Retinal pigment epithelial cell (primary cell): ENCODE measurements around the gene TAX1BP3.
A peak's percentile ranks its signal among the peaks of the same experiment; 100 is the strongest.

Experiments
- DNase-seq: peaks from one replicate; pipeline ENCODE4 v3.0.0-alpha.2; 2010; ENCODE audit warnings: low read depth
- H3K4me3 ChIP-seq: 2 replicates; pipeline ENCODE4 v1.5.1; 2011; ENCODE audit warnings: mild to moderate bottlenecking, low read length, control low read depth, moderate library complexity
- CTCF ChIP-seq: conservative IDR thresholded peaks from 2 replicates; pipeline ENCODE4 v1.5.1; 2011; ENCODE audit warnings: low read depth, low read length, control low read depth, inconsistent platforms

The TAX1BP3 gene

GRCh38 chr17:3699951-3700350 is 31.6 kb upstream of the TAX1BP3 start:
- no peak for TF ChIP-seq CTCF
- no peak overlapping the region for H3K4me3 ChIP-seq
- no peak for DNase-seq

GRCh38 chr17:3698139-3698538 is 29.8 kb upstream of the TAX1BP3 start:
- H3K4me3 ChIP-seq: no peak overlapping the region
- DNase-seq: no peak

GRCh38 chr17:3697103-3697476 is 28.7 kb upstream of the TAX1BP3 start:
- no peak for TF ChIP-seq CTCF
- DNase-seq: no peak
- H3K4me3 ChIP-seq: no peak overlapping the region

More at GRCh38 chr17:3698139-3698538, 29.8 kb upstream of the TAX1BP3 start:
- TF ChIP-seq CTCF: no peak

GRCh38 chr17:3695723-3696411 is 27.5 kb upstream of the TAX1BP3 start, which contains the start of gene P2RX5:
P2RX5 (minus strand) TSS chr17:3696155; CDS start chr17:3696005, 150 bp downstream.
- H3K4me3 ChIP-seq: peak within 1 kb of the TSS; percentile 55
- no peak for DNase-seq
- no peak for TF ChIP-seq CTCF

GRCh38 chr17:3695129-3695722 is 26.8 kb upstream of the TAX1BP3 start:
- DNase-seq: no peak
- no peak for TF ChIP-seq CTCF

GRCh38 chr17:3693829-3694231 is 25.5 kb upstream of the TAX1BP3 start:
- H3K4me3 ChIP-seq: no peak overlapping the region
- no peak for TF ChIP-seq CTCF
- no peak for DNase-seq

More at GRCh38 chr17:3695129-3695722, 26.8 kb upstream of the TAX1BP3 start:
- H3K4me3 ChIP-seq: peak overlapping the region; percentile 55

- no peak overlapping the region for H3K4me3 ChIP-seq
- TF ChIP-seq CTCF: no peak
- DNase-seq: no peak
These were observed 24.8 kb upstream of the TAX1BP3 start for GRCh38 chr17:3693141-3693540.
